HEK293 (cell line): ENCODE measurements around the gene METTL26.

ENCODE experiments used
- CTCF ChIP-seq: fragments of 450-650 bp; formaldehyde crosslinking; IDR thresholded peaks from 2 replicates; pipeline ENCODE4 v1.5.1; 2016; ENCODE audit warnings: missing biosample characterization, missing genetic modification characterization
- YY1 ChIP-seq: fragments of 450-650 bp; formaldehyde crosslinking; IDR thresholded peaks from 2 replicates; pipeline ENCODE4 v1.5.1; 2018; ENCODE audit warnings: missing biosample characterization, missing genetic modification characterization
- ZFP37 ChIP-seq: fragments of 450-650 bp; formaldehyde crosslinking; IDR thresholded peaks from 2 replicates; pipeline ENCODE4 v1.5.1; 2016; ENCODE audit warnings: missing biosample characterization, missing genetic modification characterization
- ZNF114 ChIP-seq: fragments of 450-650 bp; formaldehyde crosslinking; IDR thresholded peaks from 2 replicates; pipeline ENCODE4 v1.5.0; 2017; ENCODE audit warnings: missing biosample characterization, missing genetic modification characterization
- ZNF292 ChIP-seq: fragments of 450-650 bp; formaldehyde crosslinking; IDR thresholded peaks from 2 replicates; pipeline ENCODE4 v1.5.1; 2016; ENCODE audit warnings: low read depth, missing biosample characterization, missing genetic modification characterization, borderline replicate concordance
- ZNF362 ChIP-seq: fragments of 450-650 bp; formaldehyde crosslinking; IDR thresholded peaks from 2 replicates; pipeline ENCODE4 v1.5.1; 2016; ENCODE audit warnings: missing biosample characterization, missing genetic modification characterization
- ZNF837 ChIP-seq: fragments of 450-650 bp; formaldehyde crosslinking; IDR thresholded peaks from 2 replicates; pipeline ENCODE4 v1.5.1; 2016; ENCODE audit warnings: missing biosample characterization, missing genetic modification characterization
- ZSCAN4 ChIP-seq: fragments of 450-650 bp; formaldehyde crosslinking; IDR thresholded peaks from 2 replicates; pipeline ENCODE4 v1.5.1; 2017; ENCODE audit warnings: missing biosample characterization, missing genetic modification characterization

- TF ChIP-seq ZNF837 (tag by site-specific recombination) (no peak), ZSCAN4 (no peak), CTCF (tag by site-specific recombination) (no peak), ZNF292 (tag by site-specific recombination) (no peak), YY1 (tag by site-specific recombination) (no peak), ZFP37 (tag by site-specific recombination) (no peak), ZNF114 (tag by site-specific recombination) (no peak), ZNF362 (tag by site-specific recombination) (no peak)
These were observed 39.4 kb downstream of the METTL26 start for GRCh38 chr16:596736-597060.
